ENCODE results near the gene DHX16. TPM values are rescaled to one million over a fixed set of nuclear protein-coding genes. Genes with fewer than 3 reads are reported as not detected.

The DHX16 gene
- total and polyA plus RNA-seq, 9 of the 15 experiments (the other 6 are each of a cell fraction or from before 2014, with no cell fraction given), result 14.6 to 66.1 (median 47.5) TPM

DNA sequence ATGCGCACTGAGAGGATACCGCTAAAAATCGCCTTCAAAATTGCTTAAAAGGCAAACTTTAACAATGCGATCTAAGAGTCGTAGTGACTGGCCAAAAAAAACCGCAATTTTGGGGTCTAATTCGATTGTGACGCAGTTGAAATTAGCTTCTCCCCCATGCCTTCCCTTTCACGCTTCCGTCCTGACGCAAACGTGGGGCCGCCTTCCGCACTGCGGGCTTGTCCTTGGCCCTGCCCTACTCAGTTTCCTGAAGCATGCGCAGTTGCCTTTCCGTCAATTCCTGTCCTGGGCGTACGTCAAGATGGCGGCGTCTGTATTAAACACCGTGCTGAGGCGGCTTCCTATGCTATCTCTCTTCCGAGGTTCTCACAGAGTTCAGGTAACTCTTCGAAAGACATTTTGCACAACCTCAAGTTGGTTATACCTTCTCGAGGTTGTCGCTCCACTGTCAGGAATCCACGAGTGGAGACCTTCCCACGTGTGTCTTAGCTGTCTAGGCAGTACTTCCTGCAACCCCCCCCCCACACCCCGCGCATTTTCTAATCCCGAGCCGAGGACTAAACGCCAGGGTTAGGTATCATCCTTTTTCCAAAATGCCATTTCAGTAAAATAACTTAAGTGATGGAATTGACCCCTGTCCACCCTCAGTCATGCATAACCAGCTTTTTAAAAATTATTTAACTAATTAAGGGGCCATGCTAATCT, 55.1 kb downstream of the DHX16 start, which contains the start of gene MRPS18B (continued):
- TF ChIP-seq TAF15 (IDR thresholded peaks at IDR 0.05; ENCODE audit: low read depth, low read length) (no peak), MTA2 (IDR thresholded peaks at IDR 0.05; ENCODE audit: low read depth) (no peak), NFIC (IDR thresholded peaks at IDR 0.05) (peak; percentile 48; the same call in 1 of the 2 replicates), ZNF398 (CRISPR knock-in tag; IDR thresholded peaks at IDR 0.05) (no peak), ZNF740 (CRISPR knock-in tag; IDR thresholded peaks at IDR 0.05) (peak; percentile 100), ZNF740 (tag; IDR thresholded peaks at IDR 0.05) (peak in 1 of 2 experiments; percentile 98; a peak in 2 of 4 replicates), ZNF561 (CRISPR knock-in tag; conservative IDR thresholded peaks at IDR 0.05) (no peak), ZFP30 (CRISPR knock-in tag; IDR thresholded peaks at IDR 0.05; ENCODE audit: borderline replicate concordance) (no peak), MAFF (IDR thresholded peaks at IDR 0.05; ENCODE audit: low read length) (peak; percentile 6; the same call in 1 of the 2 replicates), DDX20 (tag; IDR thresholded peaks at IDR 0.05; ENCODE audit: low read depth) (no peak), ID3 (CRISPR knock-in tag; IDR thresholded peaks at IDR 0.05) (no peak), ID3 (tag; IDR thresholded peaks at IDR 0.05) (peak; percentile 82), TBL1XR1 (IDR thresholded peaks at IDR 0.05; ENCODE audit: low read length in 2 of 2) (no peak)
- TF ChIP-seq, protein P1, sequence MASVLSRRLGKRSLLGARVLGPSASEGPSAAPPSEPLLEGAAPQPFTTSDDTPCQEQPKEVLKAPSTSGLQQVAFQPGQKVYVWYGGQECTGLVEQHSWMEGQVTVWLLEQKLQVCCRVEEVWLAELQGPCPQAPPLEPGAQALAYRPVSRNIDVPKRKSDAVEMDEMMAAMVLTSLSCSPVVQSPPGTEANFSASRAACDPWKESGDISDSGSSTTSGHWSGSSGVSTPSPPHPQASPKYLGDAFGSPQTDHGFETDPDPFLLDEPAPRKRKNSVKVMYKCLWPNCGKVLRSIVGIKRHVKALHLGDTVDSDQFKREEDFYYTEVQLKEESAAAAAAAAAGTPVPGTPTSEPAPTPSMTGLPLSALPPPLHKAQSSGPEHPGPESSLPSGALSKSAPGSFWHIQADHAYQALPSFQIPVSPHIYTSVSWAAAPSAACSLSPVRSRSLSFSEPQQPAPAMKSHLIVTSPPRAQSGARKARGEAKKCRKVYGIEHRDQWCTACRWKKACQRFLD (CRISPR knock-in tag; IDR thresholded peaks at IDR 0.05), result no peak
- TF ChIP-seq, protein P2, sequence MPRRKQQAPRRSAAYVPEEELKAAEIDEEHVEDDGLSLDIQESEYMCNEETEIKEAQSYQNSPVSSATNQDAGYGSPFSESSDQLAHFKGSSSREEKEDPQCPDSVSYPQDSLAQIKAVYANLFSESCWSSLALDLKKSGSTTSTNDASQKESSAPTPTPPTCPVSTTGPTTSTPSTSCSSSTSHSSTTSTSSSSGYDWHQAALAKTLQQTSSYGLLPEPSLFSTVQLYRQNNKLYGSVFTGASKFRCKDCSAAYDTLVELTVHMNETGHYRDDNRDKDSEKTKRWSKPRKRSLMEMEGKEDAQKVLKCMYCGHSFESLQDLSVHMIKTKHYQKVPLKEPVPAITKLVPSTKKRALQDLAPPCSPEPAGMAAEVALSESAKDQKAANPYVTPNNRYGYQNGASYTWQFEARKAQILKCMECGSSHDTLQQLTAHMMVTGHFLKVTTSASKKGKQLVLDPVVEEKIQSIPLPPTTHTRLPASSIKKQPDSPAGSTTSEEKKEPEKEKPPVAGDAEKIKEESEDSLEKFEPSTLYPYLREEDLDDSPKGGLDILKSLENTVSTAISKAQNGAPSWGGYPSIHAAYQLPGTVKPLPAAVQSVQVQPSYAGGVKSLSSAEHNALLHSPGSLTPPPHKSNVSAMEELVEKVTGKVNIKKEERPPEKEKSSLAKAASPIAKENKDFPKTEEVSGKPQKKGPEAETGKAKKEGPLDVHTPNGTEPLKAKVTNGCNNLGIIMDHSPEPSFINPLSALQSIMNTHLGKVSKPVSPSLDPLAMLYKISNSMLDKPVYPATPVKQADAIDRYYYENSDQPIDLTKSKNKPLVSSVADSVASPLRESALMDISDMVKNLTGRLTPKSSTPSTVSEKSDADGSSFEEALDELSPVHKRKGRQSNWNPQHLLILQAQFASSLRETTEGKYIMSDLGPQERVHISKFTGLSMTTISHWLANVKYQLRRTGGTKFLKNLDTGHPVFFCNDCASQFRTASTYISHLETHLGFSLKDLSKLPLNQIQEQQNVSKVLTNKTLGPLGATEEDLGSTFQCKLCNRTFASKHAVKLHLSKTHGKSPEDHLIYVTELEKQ (CRISPR knock-in tag; IDR thresholded peaks at IDR 0.05), result no peak

All from K562 (cell line).